IgD-negative memory B cell (primary cell): Measurements from ENCODE around the gene CEP76. TPM values are rescaled to one million over a fixed set of nuclear protein-coding genes. Genes with fewer than 3 reads are reported as not detected.

Experiments used
- H3K27ac Mint-ChIP-seq, 3 donors: one replicate each; pipeline ENCODE4 v1.8.0; 2020 to 2022; ENCODE audit warnings: mild to moderate bottlenecking in 3 of 3, mixed read lengths in 3 of 3, moderate library complexity in 1 of 3
- H3K27me3 Mint-ChIP-seq: one replicate; pipeline ENCODE4 v1.8.0; 2021; ENCODE audit warnings: mixed read lengths
- H3K36me3 Mint-ChIP-seq: one replicate; pipeline ENCODE4 v1.8.0; 2020; ENCODE audit warnings: mild to moderate bottlenecking, mixed read lengths
- H3K4me1 Mint-ChIP-seq, 3 donors: one replicate each; pipeline ENCODE4 v1.8.0; 2020 to 2022; ENCODE audit warnings: mixed read lengths in 3 of 3, mild to moderate bottlenecking in 1 of 3
- H3K4me3 Mint-ChIP-seq, 4 donors: one replicate each; pipeline ENCODE4 v1.8.0; 2020 to 2022; ENCODE audit warnings: mild to moderate bottlenecking in 4 of 4, mixed read lengths in 4 of 4, moderate library complexity in 3 of 4
- H3K9me3 Mint-ChIP-seq, 3 donors: one replicate each; pipeline ENCODE4 v1.8.0; 2020 to 2021; ENCODE audit warnings: mixed read lengths in 3 of 3, mild to moderate bottlenecking in 1 of 3
- polyA plus RNA-seq: library from polyadenylated mRNA; unstranded; fragments of 300-500 nt; fragmentation: Illumina TruSeq; gene quantifications from one replicate; pipeline ENCODE4 v1.2.3, GENCODE V29; 2021

Gene CEP76
- polyA plus RNA-seq, 1 donor from 2014 or later, result 8.5 TPM

DNA sequence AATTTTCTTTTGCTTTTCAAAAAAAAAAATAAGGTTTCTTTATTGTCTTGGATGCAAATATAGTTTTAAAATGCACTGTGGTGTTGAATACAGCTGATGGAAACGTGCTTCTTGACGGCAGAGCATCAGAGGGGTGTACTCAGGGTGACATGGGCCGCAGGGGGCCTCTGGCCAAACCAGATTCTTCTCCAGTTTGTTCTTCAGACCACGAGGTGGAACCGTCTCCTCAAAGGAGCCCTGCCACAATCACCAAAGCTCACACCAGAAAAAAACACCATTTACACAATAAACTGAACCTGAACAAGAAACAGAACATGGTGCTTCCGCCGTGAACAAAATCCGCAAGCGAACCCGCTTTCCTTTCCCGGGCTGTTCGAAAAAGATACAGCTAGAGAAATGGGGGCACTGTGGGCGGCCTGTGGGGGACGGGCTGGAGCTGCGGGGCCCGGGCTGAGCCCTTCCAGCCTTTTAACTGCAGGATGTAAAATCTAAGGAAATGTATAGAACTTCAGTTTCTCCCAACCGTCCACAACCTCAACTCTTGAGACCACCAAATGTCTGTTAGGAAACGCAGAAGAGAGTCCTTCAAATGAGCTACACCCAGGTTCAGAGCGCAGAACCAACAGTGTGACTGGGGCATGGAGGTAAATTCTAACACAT lies 34.9 kb upstream of the CEP76 start:
- H3K27me3 Mint-ChIP-seq, result no peaks in the 10 kb centered on the region
- H3K9me3 Mint-ChIP-seq, result no peaks in the 10 kb centered on the region
- H3K4me3 Mint-ChIP-seq, result no peak overlapping the region
- H3K27ac Mint-ChIP-seq, result no peak overlapping the region
- H3K4me1 Mint-ChIP-seq, result no peaks in the 10 kb centered on the region
- H3K36me3 Mint-ChIP-seq, result no peaks in the 10 kb centered on the region

DNA sequence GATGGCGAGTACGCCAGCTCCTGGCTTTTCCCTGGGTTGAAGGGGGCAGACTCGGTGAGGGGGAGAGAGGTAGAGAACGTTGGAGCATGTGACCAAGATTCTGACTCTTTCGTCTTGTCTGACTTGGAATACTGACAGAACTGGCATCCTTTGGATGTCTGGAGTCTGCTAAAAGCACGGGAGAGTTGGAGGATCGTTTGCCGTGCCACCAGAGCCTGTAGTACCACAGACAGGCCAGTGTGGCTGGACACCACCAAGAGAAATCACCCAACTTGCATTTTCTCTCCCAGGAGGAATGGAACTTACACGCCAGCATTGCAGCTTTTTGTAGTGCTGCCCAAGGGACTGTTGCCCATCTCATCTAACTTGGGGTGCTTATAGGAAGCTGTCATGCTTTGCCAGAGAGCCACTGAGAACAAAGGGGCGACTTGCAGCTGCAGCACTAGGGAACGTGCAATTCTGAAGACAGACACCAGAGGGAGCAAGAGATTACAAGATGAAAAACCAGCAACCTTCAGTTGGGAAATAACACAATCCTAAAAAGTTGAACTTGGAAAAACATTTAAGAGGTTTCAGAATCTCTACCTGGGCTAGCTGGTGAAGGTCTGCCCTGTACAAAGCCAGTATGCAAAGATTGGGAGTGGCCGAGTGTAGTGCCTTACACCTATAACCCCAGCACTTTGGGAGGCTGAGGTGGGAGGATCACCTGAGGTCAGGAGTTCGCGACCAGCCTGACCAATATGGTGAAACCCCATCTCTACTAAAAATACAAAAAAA lies 24.4 kb upstream of the CEP76 start:
- no peaks in the 10 kb centered on the region for H3K4me1 Mint-ChIP-seq
- no peaks in the 10 kb centered on the region for H3K36me3 Mint-ChIP-seq
- no peaks in the 10 kb centered on the region for H3K9me3 Mint-ChIP-seq
- H3K4me3 Mint-ChIP-seq, result no peak overlapping the region
- no peak overlapping the region for H3K27ac Mint-ChIP-seq
- no peaks in the 10 kb centered on the region for H3K27me3 Mint-ChIP-seq

DNA sequence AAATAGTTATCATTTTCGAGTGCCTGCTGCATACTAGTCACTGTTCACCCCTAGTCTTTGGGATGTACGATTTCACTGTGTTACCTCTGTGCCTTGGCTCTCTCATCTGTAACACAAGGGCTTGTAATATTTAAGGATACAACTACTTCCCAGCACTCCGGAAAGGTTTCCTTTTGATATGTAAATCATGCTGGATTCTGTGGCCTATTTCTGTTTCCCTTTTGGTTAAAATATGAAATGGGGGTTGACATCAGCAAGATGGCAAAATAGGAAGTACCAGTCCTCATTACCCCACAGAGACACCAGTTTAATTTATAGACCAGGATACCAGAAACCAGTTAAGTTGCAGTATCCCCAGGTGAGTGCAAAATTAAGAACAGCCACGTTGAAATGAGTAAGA lies 23.8 kb upstream of the CEP76 start:
- Mint-ChIP-seq H3K27ac (no peak overlapping the region), H3K4me3 (no peak overlapping the region), H3K36me3 (no peaks in the 10 kb centered on the region), H3K27me3 (no peaks in the 10 kb centered on the region), H3K9me3 (no peaks in the 10 kb centered on the region), H3K4me1 (no peaks in the 10 kb centered on the region)

DNA sequence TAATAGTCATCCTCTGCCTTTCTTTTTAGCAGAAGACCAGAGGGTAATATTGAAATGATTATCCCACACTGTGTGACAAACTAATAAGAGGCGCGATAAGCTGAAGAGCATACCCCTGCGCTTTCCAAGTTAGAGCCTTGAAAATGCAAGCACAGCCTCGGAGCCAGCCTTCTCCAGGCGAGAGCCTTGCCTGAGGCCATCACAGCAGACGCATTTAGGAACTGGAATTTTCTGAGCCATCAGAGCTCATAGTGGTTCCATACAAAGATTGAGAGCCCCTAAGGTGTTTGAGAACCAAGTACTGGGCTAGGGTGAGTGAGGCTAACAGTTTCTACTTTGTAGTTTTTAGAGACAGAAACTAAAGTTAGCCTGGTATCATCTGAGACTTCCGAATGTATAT lies 20.2 kb upstream of the CEP76 start:
- H3K4me1 Mint-ChIP-seq, result no peaks in the 10 kb centered on the region
- H3K4me3 Mint-ChIP-seq, result no peak overlapping the region
- H3K27ac Mint-ChIP-seq, result no peak overlapping the region

DNA sequence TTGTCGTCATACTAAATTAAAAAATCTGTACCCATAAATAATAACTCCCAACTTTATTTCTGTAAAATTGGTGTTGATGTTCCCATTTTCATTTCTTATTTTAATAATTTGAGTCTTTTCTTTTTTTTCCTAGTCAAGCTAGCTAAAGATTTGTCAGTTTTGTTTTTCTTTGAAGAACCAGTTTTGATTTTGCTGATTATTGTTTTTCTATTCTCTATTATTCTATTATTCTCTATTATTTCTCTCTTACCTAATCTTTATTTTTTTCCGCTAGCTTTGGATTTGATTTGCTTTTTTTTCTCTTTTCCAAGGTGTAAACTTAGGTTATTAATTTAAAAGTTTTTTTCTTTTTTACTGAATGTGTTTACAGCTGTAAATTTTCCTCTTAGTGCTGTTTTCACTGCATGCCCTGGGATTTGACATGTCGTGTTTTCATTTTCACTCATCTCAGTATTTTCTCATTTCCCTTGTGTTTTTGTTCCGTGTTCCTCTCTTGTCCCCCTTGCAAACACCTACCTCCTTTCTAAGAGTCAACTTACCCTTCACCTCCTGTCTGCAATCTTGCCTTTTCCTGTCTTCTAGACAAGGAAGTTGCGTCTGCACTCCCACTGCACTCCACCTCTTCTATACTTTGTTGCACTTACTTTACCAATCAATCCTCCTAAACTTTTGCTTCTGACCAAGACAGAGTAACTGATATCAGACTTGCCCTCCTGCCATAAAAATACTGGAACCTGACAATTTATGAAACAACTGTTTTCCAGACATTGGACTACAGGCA lies 19.2 kb upstream of the CEP76 start:
- no peaks in the 10 kb centered on the region for H3K27me3 Mint-ChIP-seq
- H3K4me1 Mint-ChIP-seq, result peaks cover 0 to 2% (median 0%) of the 10 kb centered on the region in 3 donors
- no peaks in the 10 kb centered on the region for H3K9me3 Mint-ChIP-seq
- peak overlapping the region in 1 of 3 donors; percentile 23 for H3K27ac Mint-ChIP-seq
- no peaks in the 10 kb centered on the region for H3K36me3 Mint-ChIP-seq
- no peak overlapping the region for H3K4me3 Mint-ChIP-seq

More for the DNA sequence above, 20.2 kb upstream of the CEP76 start:
- no peaks in the 10 kb centered on the region for H3K9me3 Mint-ChIP-seq
- H3K27me3 Mint-ChIP-seq, result no peaks in the 10 kb centered on the region
- no peaks in the 10 kb centered on the region for H3K36me3 Mint-ChIP-seq

DNA sequence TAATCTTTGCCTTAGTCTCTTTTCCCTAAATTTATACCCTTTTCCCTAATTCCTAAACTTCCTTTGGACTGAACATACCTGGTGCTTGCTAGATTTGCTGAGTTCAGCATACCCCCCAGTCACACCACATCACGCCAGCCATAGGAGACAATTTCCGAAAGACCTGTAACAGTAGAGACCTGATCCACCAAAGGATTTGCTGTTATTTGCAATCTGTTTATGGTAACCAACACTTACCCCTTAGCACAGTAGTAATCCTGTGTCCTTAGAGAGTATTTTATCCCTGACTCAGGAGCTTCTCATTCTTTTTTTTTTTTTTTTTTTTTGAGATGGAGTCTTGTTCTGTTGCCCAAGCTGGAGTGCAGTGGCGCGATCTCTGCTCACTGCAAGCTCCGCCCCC lies 8.9 kb upstream of the CEP76 start:
- H3K27me3 Mint-ChIP-seq, result no peaks in the 10 kb centered on the region
- peaks cover 0 to 3% (median 0%) of the 10 kb centered on the region in 3 donors for H3K4me1 Mint-ChIP-seq
- no peak overlapping the region for H3K27ac Mint-ChIP-seq
- no peaks in the 10 kb centered on the region for H3K36me3 Mint-ChIP-seq
- peak overlapping the region in 1 of 4 donors; percentile 32 for H3K4me3 Mint-ChIP-seq
- no peaks in the 10 kb centered on the region for H3K9me3 Mint-ChIP-seq

DNA sequence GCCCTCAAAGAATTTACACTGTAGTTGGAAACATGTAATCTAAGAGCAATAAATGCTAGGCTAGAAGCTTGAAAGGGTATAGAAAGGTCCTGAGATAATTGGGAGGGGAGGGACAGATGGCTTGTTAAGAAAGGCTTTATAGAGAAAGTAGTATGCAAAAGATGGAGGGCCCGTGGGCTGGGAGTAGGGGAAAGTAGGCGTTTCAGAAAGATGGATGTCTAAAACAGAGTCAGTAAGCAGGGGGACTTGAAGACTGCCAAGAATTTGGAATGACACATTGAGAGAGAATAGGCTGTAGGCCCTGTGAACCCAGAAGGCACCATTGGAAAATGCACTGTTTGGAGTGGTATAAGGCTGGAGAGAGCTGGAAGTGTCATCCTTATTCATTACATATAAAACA lies 1.1 kb upstream of the CEP76 start:
- Mint-ChIP-seq H3K27ac (peak overlapping the region; percentile 100), H3K36me3 (no peaks in the 10 kb centered on the region), H3K4me3 (peak overlapping the region; percentile 96 to 100 (median 99)), H3K27me3 (no peaks in the 10 kb centered on the region), H3K9me3 (no peaks in the 10 kb centered on the region), H3K4me1 (peaks cover 32 to 51% (median 34%) of the 10 kb centered on the region in 3 donors)

DNA sequence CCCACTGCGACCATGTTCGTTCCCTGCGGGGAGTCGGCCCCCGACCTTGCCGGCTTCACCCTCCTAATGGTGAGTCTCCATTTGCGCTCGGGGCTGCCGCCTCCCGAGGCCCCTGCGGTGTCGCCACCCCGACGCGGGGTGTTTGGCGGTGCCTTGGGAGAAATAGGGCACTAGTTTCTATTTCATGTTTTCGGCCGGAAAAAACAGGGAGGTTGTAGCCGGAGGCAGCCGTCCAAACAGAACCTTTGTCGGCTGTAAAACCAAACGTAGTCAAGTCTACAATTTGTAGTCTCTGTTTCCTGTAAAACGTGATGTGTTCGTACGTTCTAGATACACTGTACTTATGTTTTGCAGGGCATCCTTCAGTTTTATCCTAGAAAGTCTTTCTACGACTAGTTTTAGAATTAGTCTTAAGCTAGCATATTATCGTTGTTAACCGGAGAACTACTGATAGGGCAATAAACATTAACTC lies 609 bp upstream of the CEP76 start:
- Mint-ChIP-seq H3K9me3 (no peaks in the 10 kb centered on the region), H3K36me3 (no peaks in the 10 kb centered on the region), H3K27me3 (no peaks in the 10 kb centered on the region), H3K4me1 (peaks cover 32 to 51% (median 34%) of the 10 kb centered on the region in 3 donors), H3K4me3 (peak overlapping the region; percentile 96 to 100 (median 99)), H3K27ac (peak overlapping the region; percentile 100)

DNA sequence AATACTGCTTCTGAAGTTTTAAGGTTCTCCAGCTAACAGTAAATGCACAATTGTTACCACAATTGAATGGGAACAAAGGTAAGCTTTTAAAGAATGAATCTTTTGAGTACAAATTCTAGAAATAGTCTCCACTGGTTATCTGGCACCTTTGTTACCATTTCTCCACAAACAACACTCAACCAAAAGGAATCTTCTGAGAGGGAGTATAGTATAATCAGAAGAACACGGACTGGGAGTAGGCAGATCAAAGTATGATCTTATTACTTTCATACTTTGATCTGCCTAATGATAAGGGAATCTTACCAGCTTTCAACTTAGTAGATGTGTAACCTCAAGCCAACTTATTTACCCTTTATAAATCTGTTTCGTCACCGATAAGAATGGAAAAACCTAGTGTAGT lies 1.4 kb downstream of the CEP76 start:
- H3K9me3 Mint-ChIP-seq, result no peaks in the 10 kb centered on the region
- peak overlapping the region; percentile 96 to 100 (median 99) for H3K4me3 Mint-ChIP-seq
- H3K27me3 Mint-ChIP-seq, result no peaks in the 10 kb centered on the region
- peaks cover 32 to 51% (median 32%) of the 10 kb centered on the region in 3 donors for H3K4me1 Mint-ChIP-seq
- peak overlapping the region; percentile 100 for H3K27ac Mint-ChIP-seq
- peaks cover 1% of the 10 kb centered on the region for H3K36me3 Mint-ChIP-seq

DNA sequence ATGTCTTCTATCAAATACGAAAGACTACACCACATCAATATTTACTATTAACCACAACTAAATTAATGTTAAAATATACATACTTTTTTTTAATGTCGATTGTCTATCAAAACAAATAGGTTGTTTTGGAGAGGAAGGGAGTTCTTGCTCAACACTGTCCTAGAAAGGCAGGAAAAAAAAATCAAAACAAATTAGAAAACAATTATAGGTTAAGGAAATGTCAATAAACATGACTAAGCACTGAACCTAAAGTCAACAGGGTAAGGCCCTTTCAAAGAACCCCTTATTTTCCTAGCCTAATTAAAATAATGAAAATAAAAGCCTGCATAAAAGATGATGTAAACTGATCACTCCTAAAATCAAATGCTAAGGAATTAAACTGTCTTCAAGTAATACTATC lies 2.8 kb downstream of the CEP76 start:
- Mint-ChIP-seq H3K27ac (peak overlapping the region in 1 of 3 donors; percentile 13), H3K36me3 (peaks cover 3% of the 10 kb centered on the region), H3K4me3 (peak overlapping the region in 1 of 4 donors; percentile 100)

DNA sequence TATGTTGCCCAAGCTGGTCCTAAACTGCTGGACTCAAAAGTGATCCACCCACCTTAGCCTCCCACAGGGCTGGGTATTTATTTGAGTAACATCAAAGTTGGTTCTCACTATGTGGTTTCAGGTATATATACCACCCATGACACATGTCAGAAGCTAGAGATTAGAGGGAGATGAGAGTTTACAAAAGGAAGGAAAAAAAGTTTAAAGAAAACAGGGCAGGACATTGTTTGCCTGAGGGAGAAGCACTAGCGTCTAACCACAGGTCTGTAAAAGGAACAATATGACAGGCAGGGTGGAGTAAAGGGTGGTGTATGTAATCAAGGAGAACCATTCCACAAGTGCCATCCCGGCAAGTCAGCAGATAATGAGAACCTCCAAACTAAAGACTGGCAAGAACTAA lies 8.5 kb downstream of the CEP76 start:
- Mint-ChIP-seq H3K27ac (no peak overlapping the region), H3K4me3 (no peak overlapping the region), H3K27me3 (no peaks in the 10 kb centered on the region), H3K4me1 (peaks cover 0 to 5% (median 1%) of the 10 kb centered on the region in 3 donors), H3K9me3 (no peaks in the 10 kb centered on the region), H3K36me3 (peaks cover 4% of the 10 kb centered on the region)

More for the DNA sequence above, 2.8 kb downstream of the CEP76 start:
- Mint-ChIP-seq H3K9me3 (no peaks in the 10 kb centered on the region), H3K27me3 (no peaks in the 10 kb centered on the region), H3K4me1 (peaks cover 24 to 42% (median 25%) of the 10 kb centered on the region in 3 donors)

DNA sequence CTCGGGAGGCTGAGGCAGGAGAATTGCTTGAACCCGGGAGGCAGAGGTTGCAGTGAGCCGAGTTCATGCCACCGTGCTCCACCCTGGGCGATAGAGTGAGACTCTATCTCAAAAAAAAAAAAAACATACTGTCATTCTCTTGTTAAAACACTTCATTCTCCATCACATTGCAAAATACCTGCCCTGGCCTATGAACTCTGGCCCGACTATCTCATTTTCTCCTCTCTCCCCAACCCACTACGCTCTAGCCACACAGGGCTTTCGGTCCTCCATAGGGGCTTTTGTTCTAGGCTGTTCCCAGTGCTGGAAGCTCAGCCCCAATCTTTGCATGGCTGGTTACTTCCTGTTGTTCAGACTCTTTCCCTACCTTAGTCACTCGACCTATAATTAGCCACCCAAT lies 10.3 kb downstream of the CEP76 start:
- no peak overlapping the region for H3K4me3 Mint-ChIP-seq
- peaks cover 0 to 5% (median 1%) of the 10 kb centered on the region in 3 donors for H3K4me1 Mint-ChIP-seq
- H3K9me3 Mint-ChIP-seq, result no peaks in the 10 kb centered on the region
- H3K36me3 Mint-ChIP-seq, result peaks cover 4% of the 10 kb centered on the region
- H3K27me3 Mint-ChIP-seq, result no peaks in the 10 kb centered on the region
- peak overlapping the region in 1 of 3 donors; percentile 28 for H3K27ac Mint-ChIP-seq

DNA sequence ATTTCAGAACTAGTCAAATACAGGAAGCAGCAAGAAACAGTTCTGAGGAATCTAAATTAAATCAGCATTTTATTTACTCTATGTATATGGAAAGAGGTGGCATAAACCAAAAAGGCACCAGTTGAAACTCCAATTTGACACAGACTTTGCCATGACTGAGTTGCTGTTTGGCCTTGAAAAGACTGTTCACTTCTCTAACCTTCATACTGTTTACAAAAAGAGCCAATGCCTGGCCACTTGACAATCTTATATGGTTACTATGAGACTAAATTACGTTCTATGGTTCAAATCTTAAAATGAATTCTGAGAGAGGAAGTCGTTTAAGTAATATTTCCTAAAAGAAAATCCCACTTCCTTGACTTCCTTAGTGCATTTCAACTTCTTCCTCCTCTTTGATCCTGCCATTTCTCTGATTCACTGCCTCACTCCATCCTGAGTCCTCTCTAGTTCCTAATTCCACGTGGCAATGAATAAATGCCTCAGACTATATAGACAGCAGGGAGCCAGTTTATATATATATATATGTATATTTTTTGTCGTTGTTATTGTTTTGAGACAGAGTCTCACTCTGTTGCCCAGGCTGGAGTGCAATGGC lies 13.2 kb downstream of the CEP76 start:
- Mint-ChIP-seq H3K4me1 (peaks cover 0 to 5% (median 1%) of the 10 kb centered on the region in 3 donors), H3K9me3 (no peaks in the 10 kb centered on the region), H3K36me3 (peaks cover 2% of the 10 kb centered on the region), H3K4me3 (no peak overlapping the region), H3K27ac (no peak overlapping the region), H3K27me3 (no peaks in the 10 kb centered on the region)

DNA sequence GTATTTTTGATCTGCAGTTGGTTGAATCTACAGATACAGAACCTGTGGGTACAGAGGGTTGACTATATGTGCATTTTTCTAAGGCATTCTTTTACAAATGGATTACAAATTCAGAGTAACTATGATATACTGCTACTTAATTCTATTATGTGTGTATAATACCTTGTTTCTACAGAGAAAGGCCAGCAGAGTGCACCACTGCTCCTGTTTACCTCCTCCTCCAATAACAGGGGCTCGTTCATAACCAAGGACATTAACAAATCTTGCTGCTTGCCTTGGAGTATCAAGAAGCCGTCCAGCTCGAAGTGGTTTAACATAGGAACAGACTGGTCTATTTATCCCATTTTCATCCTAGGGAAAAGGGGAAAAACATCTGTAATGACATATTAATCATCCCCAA lies 16.4 kb downstream of the CEP76 start:
- Mint-ChIP-seq H3K27me3 (no peaks in the 10 kb centered on the region), H3K4me3 (no peak overlapping the region), H3K36me3 (peaks cover 6% of the 10 kb centered on the region), H3K4me1 (no peaks in the 10 kb centered on the region), H3K27ac (no peak overlapping the region), H3K9me3 (no peaks in the 10 kb centered on the region)
